OCI-LY7 (cell line): ENCODE results near the gene EGLN3.

Experiments used
- CTCF ChIP-seq: fragments of 200-600 bp; sonication (generic); conservative IDR thresholded peaks from 2 replicates; pipeline ENCODE4 v1.5.1; 2014; ENCODE audit warnings: mild to moderate bottlenecking, antibody characterized with exemption, low read length, moderate library complexity, mixed read lengths
- EZH2phosphoT487 ChIP-seq: fragments of 200-600 bp; sonication (generic); IDR thresholded peaks from 2 replicates; pipeline ENCODE4 v1.6.1; 2018; ENCODE audit warnings: low read depth, borderline replicate concordance, mild to moderate bottlenecking, mixed run types, antibody characterized with exemption, low read length, moderate library complexity, mixed read lengths

GRCh38 chr14:33987565-33988080 is 36.7 kb upstream of the EGLN3 start:
- no peak for TF ChIP-seq CTCF
- no peak for TF ChIP-seq EZH2phosphoT487
